HepG2 (cell line): ENCODE results near the gene ODAD4. TPM values are rescaled to one million over a fixed set of nuclear protein-coding genes. Genes with fewer than 3 reads are reported as not detected.

Experiments used
- ATAC-seq: fragments of 200-7000 bp; cut with Tn5 transposase; 3 replicates; pipeline ENCODE4 v1.9.1; 2020; ENCODE audit warnings: mild to moderate bottlenecking, moderate library complexity
- BruUV-seq: library from RNA; stranded (reverse); fragments of 400-500 nt; replicated peaks from 2 replicates; lab custom pipeline; 2021; lab: Mats Ljungman, UMichigan
- CTCF ChIA-PET: fragments of 300-600 bp; formaldehyde crosslinking; extraction: SDS; loops from one replicate; lab custom pipeline; 2021; ENCODE audit warnings: low total read pairs, inconsistent platforms, low intra/inter-chr PET ratio; lab: Yijun Ruan, JAX
- POLR2A ChIA-PET: fragments of 350-600 bp; sonication (Branson Sonifier 250); formaldehyde crosslinking; loops from one replicate; lab custom pipeline; 2020; ENCODE audit warnings: antibody characterized with exemption, inconsistent platforms; lab: Yijun Ruan, JAX
- DNase-seq: peaks from one replicate; pipeline ENCODE4 v3.0.0-alpha.2; 2015; ENCODE audit warnings: low spot score
- FAIRE-seq: peaks from 3 replicates; lab custom pipeline; 2011; peaks lifted over from hg19 to GRCh38; lab: Jason Lieb, UNC
- H2AFZ ChIP-seq: one replicate; pipeline ENCODE4 v1.6.1; 2011; ENCODE audit warnings: low read length, inconsistent platforms
- H3K27ac ChIP-seq: fragments of 300-600 bp; 3 replicates; pipeline ENCODE4 v1.8.0; 2011; ENCODE audit warnings: mixed run types, mild to moderate bottlenecking, mixed read lengths, low read length, inconsistent platforms; ENCODE audit not compliant: insufficient read depth; ENCODE audit errors: extremely low read length
- H3K27me3 ChIP-seq, 2 experiments: fragments of 200-600 bp in 1 of 2; 2 replicates in 1 of 2; 3 replicates in 1 of 2; pipeline versions ENCODE4 v1.6.0 to v1.8.0; 2011; ENCODE audit warnings: low read length in 2 of 2, mild to moderate bottlenecking in 2 of 2, moderate library complexity in 2 of 2, inconsistent platforms in 1 of 2; ENCODE audit not compliant: insufficient read depth in 2 of 2, control insufficient read depth in 1 of 2
- H3K36me3 ChIP-seq, 2 experiments: fragments of 200-600 bp in 1 of 2; replicated peaks in 1 of 2; 2 replicates in 1 of 2; 3 replicates in 1 of 2; pipeline versions ENCODE4 v1.5.1 to v1.8.0; 2011; ENCODE audit warnings: low read length in 2 of 2, inconsistent platforms in 1 of 2; ENCODE audit not compliant: insufficient read depth in 2 of 2, control insufficient read depth in 1 of 2
- H3K4me1 ChIP-seq: 2 replicates; pipeline ENCODE4 v1.5.1; 2012; ENCODE audit warnings: low read length, inconsistent platforms; ENCODE audit not compliant: insufficient read depth
- H3K4me2 ChIP-seq: 2 replicates; pipeline ENCODE4 v1.6.0; 2011; ENCODE audit warnings: low read depth, low read length, inconsistent platforms
- H3K4me3 ChIP-seq, 3 experiments: fragments of 200-600 bp in 1 of 3; sonication (generic), shearing (Covaris generic) in 1 of 3; replicated peaks in 1 of 3; 2 replicates each; pipeline ENCODE4 v1.5.1; 2011 to 2016; ENCODE audit warnings: low read length in 3 of 3, inconsistent platforms in 2 of 3, low read depth in 2 of 3, mild to moderate bottlenecking in 2 of 3, control low read depth in 1 of 3, mixed read lengths in 1 of 3; ENCODE audit not compliant: insufficient read depth in 1 of 3
- H3K79me2 ChIP-seq: one replicate; pipeline ENCODE4 v1.6.1; 2011; ENCODE audit warnings: low read length, inconsistent platforms; ENCODE audit not compliant: insufficient read depth
- H3K9ac ChIP-seq: 2 replicates; pipeline ENCODE4 v1.6.0; 2011; ENCODE audit warnings: mild to moderate bottlenecking, low read depth, low read length, inconsistent platforms; ENCODE audit not compliant: insufficient read depth
- H3K9me3 ChIP-seq: 2 replicates; pipeline ENCODE4 v1.5.1; 2012; ENCODE audit warnings: mild to moderate bottlenecking, low read length
- H4K20me1 ChIP-seq: 2 replicates; pipeline ENCODE4 v1.6.0; 2011; ENCODE audit warnings: inconsistent platforms, mild to moderate bottlenecking, low read length, moderate library complexity; ENCODE audit not compliant: insufficient read depth
- HBP1 ChIP-seq: IDR thresholded peaks from 2 replicates; pipeline ENCODE4 v1.6.1; 2016; ENCODE audit warnings: low read depth, control low read depth
- PHF20 ChIP-seq: sonication (generic); formaldehyde crosslinking; IDR thresholded peaks from 2 replicates; pipeline ENCODE4 v1.5.0; 2020; ENCODE audit warnings: mild to moderate bottlenecking, missing genetic modification reagents
- PHF8 ChIP-seq: sonication (generic); formaldehyde crosslinking; IDR thresholded peaks from 2 replicates; pipeline ENCODE4 v1.5.0; 2020; ENCODE audit warnings: missing genetic modification reagents
- RBAK ChIP-seq: sonication (generic); formaldehyde crosslinking; IDR thresholded peaks from 2 replicates; pipeline ENCODE4 v1.5.1; 2020; ENCODE audit warnings: mild to moderate bottlenecking, missing genetic modification reagents
- RXRA ChIP-seq: sonication (generic); formaldehyde crosslinking; IDR thresholded peaks from 2 replicates; pipeline ENCODE4 v1.5.1; 2020; ENCODE audit warnings: missing genetic modification reagents
- ZC3H13 ChIP-seq: sonication (generic); formaldehyde crosslinking; IDR thresholded peaks from 2 replicates; pipeline ENCODE4 v1.8.1; 2023; ENCODE audit warnings: mild to moderate bottlenecking, missing genetic modification reagents, moderate library complexity
- ZFP36L1 ChIP-seq: sonication (generic); formaldehyde crosslinking; IDR thresholded peaks from 2 replicates; pipeline ENCODE4 v1.8.0; 2022; ENCODE audit warnings: mild to moderate bottlenecking, missing genetic modification reagents, moderate library complexity
- ZNF317 ChIP-seq: sonication (generic); formaldehyde crosslinking; IDR thresholded peaks from 2 replicates; pipeline ENCODE4 v1.5.0; 2020; ENCODE audit warnings: mild to moderate bottlenecking, missing genetic modification reagents
- WGBS: methylation state at CpG from one replicate; pipeline ENCODE4 v1.1.6; 2017; ENCODE audit warnings: low lambda C conversion rate; 5-methylcytosine and 5-hydroxymethylcytosine counted together
- in situ Hi-C: cut with HindIII; loops from 2 replicates; pipeline ENCODE4 v1.10.0; 2017; ENCODE audit warnings: low pct_unique_long_range_greater_than_20kb; ENCODE audit not compliant: extremely low pct_ligation_motif_present
- intact Hi-C: fragments of 100-400 bp; cut with micrococcal nuclease; formaldehyde crosslinking; loops from one replicate; pipeline ENCODE4 v1.10.0; 2022; ENCODE audit not compliant: unreplicated experiment
- polyA plus RNA-seq, 8 experiments: library from polyadenylated mRNA; depleted of rRNA in 3 of 8; stranded (reverse) in 7 of 8; unstranded in 1 of 8; fragments of >200 nt; fragmentation: Illumina TruSeq in 4 of 8; extraction: Trizol in 4 of 8; gene quantifications; 2 replicates each; pipeline versions ENCODE4 v1.2.1 to v1.2.3, GENCODE V29; 2011 to 2016; ENCODE audit warnings: low read depth in 4 of 8, missing spikeins in 1 of 8, mixed read lengths in 1 of 8; ENCODE audit not compliant: insufficient read depth in 1 of 8
- total RNA-seq, 5 experiments: library from RNA; depleted of rRNA; stranded (reverse); fragments of >200 nt; fragmentation: Illumina TruSeq; extraction: Trizol; gene quantifications; 2 replicates each; pipeline ENCODE4 v1.2.3, GENCODE V29; 2016; ENCODE audit warnings: low read depth in 1 of 5
- TF ChIP-seq, protein P1 (sequence below): sonication (generic); formaldehyde crosslinking; IDR thresholded peaks from 2 replicates; pipeline ENCODE4 v1.4.0; 2020; ENCODE audit warnings: missing genetic modification reagents
- TF ChIP-seq, protein P2 (sequence below): sonication (generic); formaldehyde crosslinking; IDR thresholded peaks from 2 replicates; pipeline ENCODE4 v1.4.0; 2020; ENCODE audit warnings: missing genetic modification reagents
- TF ChIP-seq, protein P3 (sequence below): sonication (generic); formaldehyde crosslinking; IDR thresholded peaks from 2 replicates; pipeline ENCODE4 v1.4.0; 2020; ENCODE audit warnings: missing genetic modification reagents

ODAD4 gene
- total and polyA plus RNA-seq, 2 of the 13 experiments (the other 11 are each of a cell fraction or from before 2014, with no cell fraction given) = 0.48 to 0.53 TPM

DNA sequence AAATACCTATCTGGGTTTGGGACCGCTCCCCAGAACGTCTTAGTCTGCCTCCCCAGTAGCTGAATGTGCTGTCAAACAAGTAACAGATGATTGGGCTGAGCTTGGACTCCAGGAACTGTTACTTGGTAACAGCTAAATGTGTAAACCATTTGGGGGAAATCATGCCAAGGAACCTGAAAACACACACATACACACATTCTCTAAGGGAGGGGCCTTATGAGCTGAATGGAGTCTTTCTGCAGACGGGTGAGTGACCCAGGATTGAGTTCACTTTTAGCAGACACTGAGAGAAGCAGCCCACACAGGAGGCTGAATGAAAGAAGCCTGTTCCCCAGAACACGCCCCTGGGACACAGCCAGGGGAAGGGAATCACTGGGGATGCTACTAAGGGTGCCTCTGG, 13.2 kb upstream of the ODAD4 start (continued):
- TF ChIP-seq, protein P1, sequence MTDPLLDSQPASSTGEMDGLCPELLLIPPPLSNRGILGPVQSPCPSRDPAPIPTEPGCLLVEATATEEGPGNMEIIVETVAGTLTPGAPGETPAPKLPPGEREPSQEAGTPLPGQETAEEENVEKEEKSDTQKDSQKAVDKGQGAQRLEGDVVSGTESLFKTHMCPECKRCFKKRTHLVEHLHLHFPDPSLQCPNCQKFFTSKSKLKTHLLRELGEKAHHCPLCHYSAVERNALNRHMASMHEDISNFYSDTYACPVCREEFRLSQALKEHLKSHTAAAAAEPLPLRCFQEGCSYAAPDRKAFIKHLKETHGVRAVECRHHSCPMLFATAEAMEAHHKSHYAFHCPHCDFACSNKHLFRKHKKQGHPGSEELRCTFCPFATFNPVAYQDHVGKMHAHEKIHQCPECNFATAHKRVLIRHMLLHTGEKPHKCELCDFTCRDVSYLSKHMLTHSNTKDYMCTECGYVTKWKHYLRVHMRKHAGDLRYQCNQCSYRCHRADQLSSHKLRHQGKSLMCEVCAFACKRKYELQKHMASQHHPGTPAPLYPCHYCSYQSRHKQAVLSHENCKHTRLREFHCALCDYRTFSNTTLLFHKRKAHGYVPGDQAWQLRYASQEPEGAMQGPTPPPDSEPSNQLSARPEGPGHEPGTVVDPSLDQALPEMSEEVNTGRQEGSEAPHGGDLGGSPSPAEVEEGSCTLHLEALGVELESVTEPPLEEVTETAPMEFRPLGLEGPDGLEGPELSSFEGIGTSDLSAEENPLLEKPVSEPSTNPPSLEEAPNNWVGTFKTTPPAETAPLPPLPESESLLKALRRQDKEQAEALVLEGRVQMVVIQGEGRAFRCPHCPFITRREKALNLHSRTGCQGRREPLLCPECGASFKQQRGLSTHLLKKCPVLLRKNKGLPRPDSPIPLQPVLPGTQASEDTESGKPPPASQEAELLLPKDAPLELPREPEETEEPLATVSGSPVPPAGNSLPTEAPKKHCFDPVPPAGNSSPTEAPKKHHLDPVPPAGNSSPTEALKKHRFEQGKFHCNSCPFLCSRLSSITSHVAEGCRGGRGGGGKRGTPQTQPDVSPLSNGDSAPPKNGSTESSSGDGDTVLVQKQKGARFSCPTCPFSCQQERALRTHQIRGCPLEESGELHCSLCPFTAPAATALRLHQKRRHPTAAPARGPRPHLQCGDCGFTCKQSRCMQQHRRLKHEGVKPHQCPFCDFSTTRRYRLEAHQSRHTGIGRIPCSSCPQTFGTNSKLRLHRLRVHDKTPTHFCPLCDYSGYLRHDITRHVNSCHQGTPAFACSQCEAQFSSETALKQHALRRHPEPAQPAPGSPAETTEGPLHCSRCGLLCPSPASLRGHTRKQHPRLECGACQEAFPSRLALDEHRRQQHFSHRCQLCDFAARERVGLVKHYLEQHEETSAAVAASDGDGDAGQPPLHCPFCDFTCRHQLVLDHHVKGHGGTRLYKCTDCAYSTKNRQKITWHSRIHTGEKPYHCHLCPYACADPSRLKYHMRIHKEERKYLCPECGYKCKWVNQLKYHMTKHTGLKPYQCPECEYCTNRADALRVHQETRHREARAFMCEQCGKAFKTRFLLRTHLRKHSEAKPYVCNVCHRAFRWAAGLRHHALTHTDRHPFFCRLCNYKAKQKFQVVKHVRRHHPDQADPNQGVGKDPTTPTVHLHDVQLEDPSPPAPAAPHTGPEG = no peak
- TF ChIP-seq RBAK (CRISPR knock-in tag) = no peak

GRCh38 chr17:41917679-41918313, 12.6 kb upstream of the ODAD4 start:
- peak; percentile 8 for ATAC-seq
- FAIRE-seq = no peak
- Histone ChIP-seq H3K27ac (peak overlapping the region; percentile 74), H3K27me3 (no peaks in the 10 kb centered on the region; a peak in 1 of 5 replicates), H3K4me1 (peaks cover 78% of the 10 kb centered on the region), H3K36me3 (peaks cover 4 to 15% of the 10 kb centered on the region in 2 experiments; a peak in 4 of 5 replicates), H3K9ac (peak overlapping the region; percentile 91), H4K20me1 (peaks cover 43% of the 10 kb centered on the region), H2AFZ (no peak overlapping the region), H3K4me2 (peak overlapping the region; percentile 93), H3K79me2 (peaks cover 57% of the 10 kb centered on the region), H3K9me3 (no peaks in the 10 kb centered on the region), H3K4me3 (peak overlapping the region; percentile 96 to 98 (median 97))
- ChIA-PET CTCF (no interaction called here), POLR2A (interaction anchor here (1.0 to 4.3 kb wide), 17 partner anchors 9 to 229 kb away, joined by 3 to 72 read pairs (median 10); partner anchors contain the start of genes CNP, DNAJC7, EIF1 and FKBP10)
- intact Hi-C loops = loop anchor here (5.0 kb wide), 1 partner anchor 40 kb away; no protein-coding TSS in a partner anchor
- WGBS = 3% methylated on average over 24 of the region's 26 CpGs
- no peak for DNase-seq
- BruUV-seq = no TSS peak
- in situ Hi-C loops = no loop called here
- 0 out of 2 replicates have a peak, but pooled peaks have one; percentile 49 for TF ChIP-seq ZC3H13 (CRISPR knock-in tag)
- peak; percentile 16; the same call in 1 of the 2 replicates for TF ChIP-seq ZFP36L1 (CRISPR knock-in tag)
- TF ChIP-seq, protein P2, sequence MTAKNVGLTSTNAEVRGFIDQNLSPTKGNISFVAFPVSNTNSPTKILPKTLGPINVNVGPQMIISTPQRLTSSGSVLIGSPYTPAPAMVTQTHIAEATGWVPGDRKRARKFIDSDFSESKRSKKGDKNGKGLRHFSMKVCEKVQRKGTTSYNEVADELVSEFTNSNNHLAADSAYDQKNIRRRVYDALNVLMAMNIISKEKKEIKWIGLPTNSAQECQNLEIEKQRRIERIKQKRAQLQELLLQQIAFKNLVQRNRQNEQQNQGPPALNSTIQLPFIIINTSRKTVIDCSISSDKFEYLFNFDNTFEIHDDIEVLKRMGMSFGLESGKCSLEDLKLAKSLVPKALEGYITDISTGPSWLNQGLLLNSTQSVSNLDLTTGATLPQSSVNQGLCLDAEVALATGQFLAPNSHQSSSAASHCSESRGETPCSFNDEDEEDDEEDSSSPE (CRISPR knock-in tag) = 0 out of 2 replicates have a peak, but pooled peaks have one; percentile 4
- TF ChIP-seq PHF8 (CRISPR knock-in tag) = 0 out of 2 replicates have a peak, but pooled peaks have one; percentile 1
- 0 out of 2 replicates have a peak, but pooled peaks have one; percentile 38 for TF ChIP-seq HBP1 (CRISPR knock-in tag)
- TF ChIP-seq RXRA (CRISPR knock-in tag) = 0 out of 2 replicates have a peak, but pooled peaks have one; percentile 9
- TF ChIP-seq PHF20 (CRISPR knock-in tag) = 0 out of 2 replicates have a peak, but pooled peaks have one; percentile 31
- TF ChIP-seq ZNF317 (CRISPR knock-in tag) = 0 out of 2 replicates have a peak, but pooled peaks have one; percentile 48
- TF ChIP-seq, protein P3, sequence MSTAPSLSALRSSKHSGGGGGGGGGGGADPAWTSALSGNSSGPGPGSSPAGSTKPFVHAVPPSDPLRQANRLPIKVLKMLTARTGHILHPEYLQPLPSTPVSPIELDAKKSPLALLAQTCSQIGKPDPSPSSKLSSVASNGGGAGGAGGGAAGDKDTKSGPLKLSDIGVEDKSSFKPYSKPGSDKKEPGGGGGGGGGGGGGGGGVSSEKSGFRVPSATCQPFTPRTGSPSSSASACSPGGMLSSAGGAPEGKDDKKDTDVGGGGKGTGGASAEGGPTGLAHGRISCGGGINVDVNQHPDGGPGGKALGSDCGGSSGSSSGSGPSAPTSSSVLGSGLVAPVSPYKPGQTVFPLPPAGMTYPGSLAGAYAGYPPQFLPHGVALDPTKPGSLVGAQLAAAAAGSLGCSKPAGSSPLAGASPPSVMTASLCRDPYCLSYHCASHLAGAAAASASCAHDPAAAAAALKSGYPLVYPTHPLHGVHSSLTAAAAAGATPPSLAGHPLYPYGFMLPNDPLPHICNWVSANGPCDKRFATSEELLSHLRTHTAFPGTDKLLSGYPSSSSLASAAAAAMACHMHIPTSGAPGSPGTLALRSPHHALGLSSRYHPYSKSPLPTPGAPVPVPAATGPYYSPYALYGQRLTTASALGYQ (CRISPR knock-in tag) = 0 out of 2 replicates have a peak, but pooled peaks have one; percentile 15
